A549 (cell line): ENCODE measurements around the gene CERK.

Experiments used
- CHD2 ChIP-seq: fragments of 150-350 bp; IDR thresholded peaks from 2 replicates; pipeline ENCODE4 v1.6.1; 2014; ENCODE audit warnings: low read length; ENCODE audit not compliant: partially characterized antibody
- CTCF ChIP-seq: fragments of >200 bp; sonication (Bioruptor Twin); formaldehyde crosslinking; IDR thresholded peaks from 3 replicates; pipeline ENCODE4 v1.5.1; 2016

- TF ChIP-seq CHD2, result no peak
- TF ChIP-seq CTCF, result no peak
Measured at GRCh38 chr22:46667245-46667623, 70.8 kb downstream of the CERK start.
